Thoracic aorta (tissue), 2 donors: ENCODE measurements around the gene SCRN3. TPM values are rescaled to one million over a fixed set of nuclear protein-coding genes. Genes with fewer than 3 reads are reported as not detected.

ENCODE experiments used
- ATAC-seq: fragments of 150-250 bp; one replicate; pipeline ENCODE4 v1.8.0; 2017; ENCODE audit warnings: low read depth; ENCODE audit not compliant: insufficient number of reproducible peaks, low FRiP score
- DNase-seq: peaks from one replicate; pipeline ENCODE4 v3.0.0-alpha.2; 2020; ENCODE audit warnings: low spot score
- H3K27ac ChIP-seq, 2 donors: fragments of 200-600 bp; sonication (generic); 1 replicate in 1 of 2; 2 replicates in 1 of 2; pipeline ENCODE4 v1.5.1; 2016; ENCODE audit warnings: mild to moderate bottlenecking in 2 of 2, moderate library complexity in 2 of 2
- H3K27me3 ChIP-seq: fragments of 200-600 bp; sonication (generic); replicated peaks from 2 replicates; pipeline ENCODE4 v1.6.0; 2016; ENCODE audit warnings: mild to moderate bottlenecking; ENCODE audit not compliant: insufficient read depth
- H3K36me3 ChIP-seq: fragments of 200-600 bp; sonication (generic); one replicate; pipeline ENCODE4 v1.5.1; 2016
- H3K4me1 ChIP-seq, 2 donors: fragments of 200-600 bp; sonication (generic); 1 replicate in 1 of 2; 2 replicates in 1 of 2; pipeline versions ENCODE4 v1.5.1 to v1.6.0; 2016; ENCODE audit warnings: low read depth in 2 of 2, mild to moderate bottlenecking in 1 of 2; ENCODE audit not compliant: control insufficient read depth in 1 of 2
- H3K4me3 ChIP-seq: fragments of 200-600 bp; sonication (generic); 2 replicates; pipeline ENCODE4 v1.5.1; 2016; ENCODE audit warnings: mild to moderate bottlenecking
- H3K9me3 ChIP-seq: fragments of 200-600 bp; sonication (generic); 2 replicates; pipeline ENCODE4 v1.5.1; 2016
- CTCF ChIP-seq: fragments of 200-600 bp; sonication (generic); IDR thresholded peaks from one replicate; pipeline ENCODE4 v1.5.1; 2019; ENCODE audit warnings: antibody characterized with exemption
- total RNA-seq, 2 donors: library from RNA; depleted of rRNA; stranded (reverse); fragments of >200 nt; gene quantifications; one replicate each; pipeline versions ENCODE4 v1.1.0 to v1.2.3, GENCODE V29; 2016

SCRN3 gene
- total RNA-seq, 2 donors from 2014 or later, result 10.6 to 25.0 TPM

- Histone ChIP-seq H3K4me3 (no peak overlapping the region), H3K27me3 (no peaks in the 10 kb centered on the region), H3K36me3 (peaks cover 6% of the 10 kb centered on the region), H3K9me3 (no peaks in the 10 kb centered on the region), H3K27ac (no peak overlapping the region), H3K4me1 (no peaks in the 10 kb centered on the region)
- ATAC-seq (no peak), DNase-seq (no peak)
- no peak for TF ChIP-seq CTCF
These were observed 59.0 kb downstream of the SCRN3 start for GRCh38 chr2:174454566-174454965.

GRCh38 chr2:174461221-174461620 is 65.7 kb downstream of the SCRN3 start:
- Histone ChIP-seq H3K27me3 (no peaks in the 10 kb centered on the region), H3K4me3 (no peak overlapping the region), H3K27ac (no peak overlapping the region), H3K9me3 (no peaks in the 10 kb centered on the region), H3K4me1 (no peaks in the 10 kb centered on the region), H3K36me3 (no peaks in the 10 kb centered on the region)
- TF ChIP-seq CTCF, result no peak
- DNase-seq (no peak), ATAC-seq (no peak)

GRCh38 chr2:174465327-174465726 is 69.8 kb downstream of the SCRN3 start:
- DNase-seq (no peak), ATAC-seq (no peak)
- no peaks in the 10 kb centered on the region for H3K4me1 ChIP-seq
- H3K27ac ChIP-seq, result no peak overlapping the region
- H3K4me3 ChIP-seq, result no peak overlapping the region
- TF ChIP-seq CTCF, result no peak
- H3K36me3 ChIP-seq, result no peaks in the 10 kb centered on the region
- no peaks in the 10 kb centered on the region for H3K27me3 ChIP-seq
- no peaks in the 10 kb centered on the region for H3K9me3 ChIP-seq

DNA sequence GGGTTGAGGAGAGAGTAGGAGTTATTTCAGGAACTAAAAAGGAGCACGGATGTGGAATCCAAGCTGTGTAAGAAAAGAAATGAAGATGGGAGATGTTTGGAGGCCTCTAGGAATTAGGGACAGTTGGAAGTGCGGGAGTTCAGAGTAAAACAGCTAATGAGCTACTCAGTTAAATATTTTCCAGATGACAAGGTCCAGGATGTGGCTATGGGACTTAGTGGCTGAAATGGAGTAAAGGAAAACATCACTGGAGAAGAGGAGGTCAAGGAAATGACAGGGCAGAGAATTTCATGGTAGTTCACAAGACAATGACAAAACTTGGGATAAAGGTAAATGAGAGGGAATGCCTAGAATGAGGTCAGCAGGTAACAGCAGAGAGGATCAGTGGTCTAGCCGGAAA is 78.3 kb downstream of the SCRN3 start:
- Histone ChIP-seq H3K36me3 (peaks cover 2% of the 10 kb centered on the region), H3K4me3 (no peak overlapping the region), H3K4me1 (no peaks in the 10 kb centered on the region), H3K9me3 (no peaks in the 10 kb centered on the region), H3K27me3 (no peaks in the 10 kb centered on the region), H3K27ac (no peak overlapping the region)
- DNase-seq (no peak), ATAC-seq (no peak)
- no peak for TF ChIP-seq CTCF

DNA sequence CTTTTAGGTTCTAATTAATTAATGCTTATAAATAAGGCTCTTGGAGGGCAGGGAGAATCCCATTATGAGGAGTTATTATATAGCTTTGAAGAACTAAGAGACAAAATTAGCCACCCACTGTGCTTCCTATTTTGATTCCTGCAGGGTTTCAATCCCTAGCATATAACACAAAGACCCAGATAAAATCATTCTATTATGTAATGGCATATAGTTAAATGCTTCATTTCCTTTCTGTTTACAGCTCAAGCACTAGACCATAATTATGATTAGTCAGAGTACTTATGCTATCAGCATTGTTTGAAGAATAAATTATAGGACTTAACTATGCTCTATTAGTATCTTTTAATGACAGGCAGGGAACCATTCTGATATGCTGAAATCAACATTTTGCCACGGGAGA is 82.2 kb downstream of the SCRN3 start:
- ATAC-seq, result no peak
- H3K4me1 ChIP-seq, result no peaks in the 10 kb centered on the region
- DNase-seq, result no peak
- H3K9me3 ChIP-seq, result no peaks in the 10 kb centered on the region
- H3K4me3 ChIP-seq, result no peak overlapping the region
- no peak overlapping the region for H3K27ac ChIP-seq
- H3K27me3 ChIP-seq, result no peaks in the 10 kb centered on the region
- no peak for TF ChIP-seq CTCF
- peaks cover 11% of the 10 kb centered on the region for H3K36me3 ChIP-seq

Other genes starting within 250 kb of the SCRN3 start
- 10 to 100 TPM; 15.2 to 48.0 TPM for gene OLA1, start 147.2 kb upstream of the SCRN3 start, total RNA-seq
- gene SP9, start 60.8 kb upstream of the SCRN3 start, total RNA-seq, result not detected
- 1 to 10 TPM; 6.6 to 6.8 TPM for gene GPR155, start 91.3 kb downstream of the SCRN3 start, total RNA-seq
- gene WIPF1, start 202.1 kb downstream of the SCRN3 start, total RNA-seq, result 10 to 100 TPM; 50.4 to 58.8 TPM